Sigmoid colon (tissue), 4 donors: Measurements from ENCODE around the gene UBR1.

Experiments used
- CTCF ChIP-seq, 4 experiments: fragments of 450-650 bp in 3 of 4; fragments of 200-600 bp in 1 of 4; IDR thresholded peaks; one replicate each; pipeline ENCODE4 v1.5.1; 2016 to 2019; ENCODE audit warnings: antibody characterized with exemption in 4 of 4, mild to moderate bottlenecking in 3 of 4, moderate library complexity in 2 of 4
- POLR2AphosphoS5 ChIP-seq, 4 donors: sonication (generic); formaldehyde crosslinking; IDR thresholded peaks; one replicate each; pipeline ENCODE4 v1.6.1; 2017; ENCODE audit warnings: antibody characterized with exemption in 4 of 4

- no peak for TF ChIP-seq POLR2AphosphoS5 (IDR thresholded peaks at IDR 0.05)
- no peak for TF ChIP-seq CTCF (IDR thresholded peaks at IDR 0.05)
Measured at GRCh38 chr15:43105077-43105736, 631 bp downstream of the UBR1 start.
